ENCODE data around the gene PLA2G4E.

PLA2G4E gene

GRCh38 chr15:41987246-41987924 is 33.5 kb downstream of the PLA2G4E start:
- TF ChIP-seq GATA1 (IDR thresholded peaks at IDR 0.05; ENCODE audit: low read depth, low read length): no peak
- TF ChIP-seq POLR2A (IDR thresholded peaks at IDR 0.05; ENCODE audit: low read length): no peak
- no peak for DNase-seq

GRCh38 chr15:41985236-41986160 is 35.3 kb downstream of the PLA2G4E start:
- no peak for TF ChIP-seq GATA1 (IDR thresholded peaks at IDR 0.05; ENCODE audit: low read depth, low read length)
- TF ChIP-seq POLR2A (IDR thresholded peaks at IDR 0.05; ENCODE audit: low read length): no peak
- no peak for DNase-seq

- no peak for TF ChIP-seq POLR2A (IDR thresholded peaks at IDR 0.05; ENCODE audit: low read length)
- no peak for TF ChIP-seq GATA1 (IDR thresholded peaks at IDR 0.05; ENCODE audit: low read depth, low read length)
- no peak for DNase-seq
Measured at GRCh38 chr15:41984622-41985021, 36.2 kb downstream of the PLA2G4E start.

GRCh38 chr15:41983621-41984571 is 36.9 kb downstream of the PLA2G4E start:
- no peak for DNase-seq
- TF ChIP-seq POLR2A (IDR thresholded peaks at IDR 0.05; ENCODE audit: low read length): no peak
- TF ChIP-seq GATA1 (IDR thresholded peaks at IDR 0.05; ENCODE audit: low read depth, low read length): no peak

GRCh38 chr15:41983221-41983620 is 37.6 kb downstream of the PLA2G4E start:
- TF ChIP-seq POLR2A (IDR thresholded peaks at IDR 0.05; ENCODE audit: low read length): no peak
- no peak for TF ChIP-seq GATA1 (IDR thresholded peaks at IDR 0.05; ENCODE audit: low read depth, low read length)
- DNase-seq: no peak

GRCh38 chr15:41982133-41982930 is 38.5 kb downstream of the PLA2G4E start:
- TF ChIP-seq GATA1 (IDR thresholded peaks at IDR 0.05; ENCODE audit: low read depth, low read length) (no peak), POLR2A (IDR thresholded peaks at IDR 0.05; ENCODE audit: low read length) (no peak)
- DNase-seq: no peak

GRCh38 chr15:41981371-41982132 is 39.3 kb downstream of the PLA2G4E start:
- TF ChIP-seq POLR2A (IDR thresholded peaks at IDR 0.05; ENCODE audit: low read length) (no peak), GATA1 (IDR thresholded peaks at IDR 0.05; ENCODE audit: low read depth, low read length) (no peak)
- DNase-seq: peak; percentile 10 to 20

GRCh38 chr15:41980654-41981323 is 40.1 kb downstream of the PLA2G4E start:
- no peak for TF ChIP-seq POLR2A (IDR thresholded peaks at IDR 0.05; ENCODE audit: low read length)
- no peak for TF ChIP-seq GATA1 (IDR thresholded peaks at IDR 0.05; ENCODE audit: low read depth, low read length)

GRCh38 chr15:41979493-41980266 is 41.2 kb downstream of the PLA2G4E start:
- TF ChIP-seq GATA1 (IDR thresholded peaks at IDR 0.05; ENCODE audit: low read depth, low read length): no peak
- no peak for TF ChIP-seq POLR2A (IDR thresholded peaks at IDR 0.05; ENCODE audit: low read length)
- peak; percentile 42 to 77 for DNase-seq

More at GRCh38 chr15:41980654-41981323, 40.1 kb downstream of the PLA2G4E start:
- peak in 1 of 2 experiments; percentile 38 for DNase-seq

GRCh38 chr15:41978534-41978933 is 42.3 kb downstream of the PLA2G4E start:
- DNase-seq: no peak
- TF ChIP-seq GATA1 (IDR thresholded peaks at IDR 0.05; ENCODE audit: low read depth, low read length): no peak
- no peak for TF ChIP-seq POLR2A (IDR thresholded peaks at IDR 0.05; ENCODE audit: low read length)
